Thoracic aorta (tissue), 2 donors: ENCODE data around the gene TOMM40L. TPM values are rescaled to one million over a fixed set of nuclear protein-coding genes. Genes with fewer than 3 reads are reported as not detected.

Experiments used
- ATAC-seq: fragments of 150-250 bp; one replicate; pipeline ENCODE4 v1.8.0; 2017; ENCODE audit warnings: low read depth; ENCODE audit not compliant: insufficient number of reproducible peaks, low FRiP score
- DNase-seq: peaks from one replicate; pipeline ENCODE4 v3.0.0-alpha.2; 2020; ENCODE audit warnings: low spot score
- H3K27ac ChIP-seq, 2 donors: fragments of 200-600 bp; sonication (generic); 1 replicate in 1 of 2; 2 replicates in 1 of 2; pipeline ENCODE4 v1.5.1; 2016; ENCODE audit warnings: mild to moderate bottlenecking in 2 of 2, moderate library complexity in 2 of 2
- H3K27me3 ChIP-seq: fragments of 200-600 bp; sonication (generic); replicated peaks from 2 replicates; pipeline ENCODE4 v1.6.0; 2016; ENCODE audit warnings: mild to moderate bottlenecking; ENCODE audit not compliant: insufficient read depth
- H3K36me3 ChIP-seq: fragments of 200-600 bp; sonication (generic); one replicate; pipeline ENCODE4 v1.5.1; 2016
- H3K4me1 ChIP-seq, 2 donors: fragments of 200-600 bp; sonication (generic); 1 replicate in 1 of 2; 2 replicates in 1 of 2; pipeline versions ENCODE4 v1.5.1 to v1.6.0; 2016; ENCODE audit warnings: low read depth in 2 of 2, mild to moderate bottlenecking in 1 of 2; ENCODE audit not compliant: control insufficient read depth in 1 of 2
- H3K4me3 ChIP-seq: fragments of 200-600 bp; sonication (generic); 2 replicates; pipeline ENCODE4 v1.5.1; 2016; ENCODE audit warnings: mild to moderate bottlenecking
- H3K9me3 ChIP-seq: fragments of 200-600 bp; sonication (generic); 2 replicates; pipeline ENCODE4 v1.5.1; 2016
- total RNA-seq, 2 donors: library from RNA; depleted of rRNA; stranded (reverse); fragments of >200 nt; gene quantifications; one replicate each; pipeline versions ENCODE4 v1.1.0 to v1.2.3, GENCODE V29; 2016
- TF ChIP-seq, protein P1 (sequence below): fragments of 200-600 bp; sonication (generic); IDR thresholded peaks from one replicate; pipeline ENCODE4 v1.5.1; 2019; ENCODE audit warnings: antibody characterized with exemption

Gene TOMM40L
- total RNA-seq, 2 donors from 2014 or later = 12.8 to 13.4 TPM

GRCh38 chr1:161258439-161259344 lies 32.8 kb downstream of the TOMM40L start, which contains the start of gene PCP4L1:
TSS of gene PCP4L1 (plus strand) at chr1:161258745. CDS start at chr1:161258975, 230 bp downstream.
- Histone ChIP-seq H3K4me3 (peak within 1 kb of the TSS; percentile 63), H3K9me3 (peaks cover 13% of the 10 kb centered on the region), H3K27me3 (peaks cover 9% of the 10 kb centered on the region), H3K36me3 (no peaks in the 10 kb centered on the region), H3K4me1 (peaks cover 0 to 12% of the 10 kb centered on the region in 2 donors), H3K27ac (no peak within 1 kb of the TSS)
- DNase-seq = no peak
- TF ChIP-seq, protein P1, sequence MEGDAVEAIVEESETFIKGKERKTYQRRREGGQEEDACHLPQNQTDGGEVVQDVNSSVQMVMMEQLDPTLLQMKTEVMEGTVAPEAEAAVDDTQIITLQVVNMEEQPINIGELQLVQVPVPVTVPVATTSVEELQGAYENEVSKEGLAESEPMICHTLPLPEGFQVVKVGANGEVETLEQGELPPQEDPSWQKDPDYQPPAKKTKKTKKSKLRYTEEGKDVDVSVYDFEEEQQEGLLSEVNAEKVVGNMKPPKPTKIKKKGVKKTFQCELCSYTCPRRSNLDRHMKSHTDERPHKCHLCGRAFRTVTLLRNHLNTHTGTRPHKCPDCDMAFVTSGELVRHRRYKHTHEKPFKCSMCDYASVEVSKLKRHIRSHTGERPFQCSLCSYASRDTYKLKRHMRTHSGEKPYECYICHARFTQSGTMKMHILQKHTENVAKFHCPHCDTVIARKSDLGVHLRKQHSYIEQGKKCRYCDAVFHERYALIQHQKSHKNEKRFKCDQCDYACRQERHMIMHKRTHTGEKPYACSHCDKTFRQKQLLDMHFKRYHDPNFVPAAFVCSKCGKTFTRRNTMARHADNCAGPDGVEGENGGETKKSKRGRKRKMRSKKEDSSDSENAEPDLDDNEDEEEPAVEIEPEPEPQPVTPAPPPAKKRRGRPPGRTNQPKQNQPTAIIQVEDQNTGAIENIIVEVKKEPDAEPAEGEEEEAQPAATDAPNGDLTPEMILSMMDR = no peak
- ATAC-seq = no peak

DNA sequence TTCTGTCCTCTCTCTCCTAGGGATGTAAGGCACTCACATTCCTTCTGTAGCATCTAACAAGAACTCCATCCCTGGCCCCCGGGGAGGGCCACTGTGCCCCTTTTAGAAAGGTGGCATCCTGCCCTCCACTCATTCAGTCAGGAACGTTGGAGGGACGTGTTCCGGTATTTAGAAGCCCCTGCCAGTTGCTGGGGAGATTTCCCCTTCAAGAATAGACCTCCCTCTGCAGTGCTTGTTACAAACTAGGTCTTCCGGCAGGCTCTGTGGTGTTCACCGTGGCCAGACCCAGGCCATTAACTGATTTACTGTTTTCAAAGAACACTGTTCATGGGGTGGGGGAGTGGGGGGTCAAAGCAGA lies 33.5 kb downstream of the TOMM40L start:
- H3K4me3 ChIP-seq = no peak overlapping the region
- TF ChIP-seq, protein P1 = no peak
- peaks cover 13% of the 10 kb centered on the region for H3K9me3 ChIP-seq
- DNase-seq = no peak
- peaks cover 9% of the 10 kb centered on the region for H3K27me3 ChIP-seq
- no peak for ATAC-seq
- H3K4me1 ChIP-seq = peaks cover 0 to 12% of the 10 kb centered on the region in 2 donors
- H3K27ac ChIP-seq = no peak overlapping the region
- H3K36me3 ChIP-seq = no peaks in the 10 kb centered on the region

GRCh38 chr1:161259765-161260164 lies 33.9 kb downstream of the TOMM40L start:
- H3K4me1 ChIP-seq = peaks cover 0 to 12% of the 10 kb centered on the region in 2 donors
- ATAC-seq (no peak), DNase-seq (no peak)
- H3K36me3 ChIP-seq = no peaks in the 10 kb centered on the region
- peaks cover 9% of the 10 kb centered on the region for H3K27me3 ChIP-seq
- no peak overlapping the region for H3K27ac ChIP-seq
- TF ChIP-seq, protein P1 = no peak
- H3K9me3 ChIP-seq = peaks cover 13% of the 10 kb centered on the region
- H3K4me3 ChIP-seq = no peak overlapping the region

GRCh38 chr1:161260376-161261260 lies 34.8 kb downstream of the TOMM40L start:
- no peak for DNase-seq
- TF ChIP-seq, protein P1 = no peak
- no peak for ATAC-seq

More at GRCh38 chr1:161260376-161261260, 34.8 kb downstream of the TOMM40L start:
- Histone ChIP-seq H3K4me1 (peaks cover 0 to 12% of the 10 kb centered on the region in 2 donors), H3K4me3 (no peak overlapping the region), H3K27ac (no peak overlapping the region), H3K9me3 (peaks cover 13% of the 10 kb centered on the region), H3K27me3 (peaks cover 9% of the 10 kb centered on the region), H3K36me3 (no peaks in the 10 kb centered on the region)
